ENCODE results near the gene CCDC51. TPM values are rescaled to one million over a fixed set of nuclear protein-coding genes. Genes with fewer than 3 reads are reported as not detected.

The CCDC51 gene
- total RNA-seq, 1 donor from 2014 or later = 11.4 TPM

- no peak overlapping the region for H3K27ac ChIP-seq
- H3K4me1 ChIP-seq = peaks cover 5% of the 10 kb centered on the region
- no peak for TF ChIP-seq CTCF (IDR thresholded peaks at IDR 0.05)
- H3K36me3 ChIP-seq = peaks cover 24% of the 10 kb centered on the region
- intact Hi-C loops (cut with DNase I) = no loop called here
- H3K4me3 ChIP-seq = no peak overlapping the region
- ATAC-seq = no peak
- DNase-seq = no peak
- no peaks in the 10 kb centered on the region for H3K27me3 ChIP-seq
- H3K9me3 ChIP-seq = no peaks in the 10 kb centered on the region
Measured at GRCh38 chr3:48418651-48419050, 21.3 kb downstream of the CCDC51 start.

GRCh38 chr3:48418140-48418539, 21.8 kb downstream of the CCDC51 start:
- H3K4me1 ChIP-seq = no peaks in the 10 kb centered on the region
- no peaks in the 10 kb centered on the region for H3K9me3 ChIP-seq
- H3K27me3 ChIP-seq = no peaks in the 10 kb centered on the region
- peaks cover 30% of the 10 kb centered on the region for H3K36me3 ChIP-seq
- H3K27ac ChIP-seq = no peak overlapping the region
- DNase-seq = no peak
- no peak for TF ChIP-seq CTCF (IDR thresholded peaks at IDR 0.05)
- intact Hi-C loops (cut with DNase I) = no loop called here
- no peak overlapping the region for H3K4me3 ChIP-seq
- ATAC-seq = no peak

- H3K9me3 ChIP-seq = no peaks in the 10 kb centered on the region
- H3K4me1 ChIP-seq = no peaks in the 10 kb centered on the region
- H3K27me3 ChIP-seq = no peaks in the 10 kb centered on the region
- DNase-seq = no peak
- intact Hi-C loops (cut with DNase I) = no loop called here
- no peak overlapping the region for H3K27ac ChIP-seq
- peaks cover 35% of the 10 kb centered on the region for H3K36me3 ChIP-seq
- no peak for TF ChIP-seq CTCF (IDR thresholded peaks at IDR 0.05)
- no peak overlapping the region for H3K4me3 ChIP-seq
- ATAC-seq = no peak
Measured at GRCh38 chr3:48417529-48418108, 22.3 kb downstream of the CCDC51 start.

- no peaks in the 10 kb centered on the region for H3K9me3 ChIP-seq
- ATAC-seq (no peak), DNase-seq (no peak)
- H3K27me3 ChIP-seq = no peaks in the 10 kb centered on the region
- intact Hi-C loops (cut with DNase I) = no loop called here
- H3K27ac ChIP-seq = no peak overlapping the region
- H3K36me3 ChIP-seq = peaks cover 45% of the 10 kb centered on the region
- H3K4me3 ChIP-seq = no peak overlapping the region
- TF ChIP-seq CTCF (IDR thresholded peaks at IDR 0.05) = no peak
- H3K4me1 ChIP-seq = no peaks in the 10 kb centered on the region
Measured at GRCh38 chr3:48416546-48416945, 23.4 kb downstream of the CCDC51 start.

DNA sequence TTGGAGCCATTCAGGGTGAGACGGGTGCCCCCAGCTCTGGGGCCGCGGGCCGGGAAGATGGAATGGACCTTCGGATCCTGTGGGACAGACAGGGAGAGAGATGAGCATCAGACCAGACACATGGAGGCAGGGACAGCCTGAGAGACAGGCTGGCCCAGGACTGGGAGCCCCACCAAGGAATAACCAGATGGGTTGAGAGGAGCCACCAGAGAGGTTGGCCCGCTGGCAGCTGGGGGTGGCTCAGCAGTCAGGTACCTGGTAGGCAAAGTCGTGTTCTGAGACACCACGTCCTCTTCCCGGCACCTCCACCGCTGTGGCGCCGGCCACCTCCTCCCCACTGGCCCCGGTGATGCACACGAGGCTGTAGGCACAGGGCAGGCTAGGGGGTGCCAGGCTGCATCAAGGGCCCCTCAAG, 23.8 kb downstream of the CCDC51 start:
- no peak overlapping the region for H3K4me3 ChIP-seq
- ATAC-seq = no peak
- no peaks in the 10 kb centered on the region for H3K27me3 ChIP-seq
- no peak overlapping the region for H3K27ac ChIP-seq
- no peak for TF ChIP-seq CTCF (IDR thresholded peaks at IDR 0.05)
- DNase-seq = no peak
- H3K9me3 ChIP-seq = no peaks in the 10 kb centered on the region
- no peaks in the 10 kb centered on the region for H3K4me1 ChIP-seq
- intact Hi-C loops (cut with DNase I) = no loop called here
- peaks cover 48% of the 10 kb centered on the region for H3K36me3 ChIP-seq
